Choroid plexus epithelial cell (primary cell): ENCODE measurements around the gene PRPF6.
A peak's percentile ranks its signal among the peaks of the same experiment; 100 is the strongest.

Source experiments
- DNase-seq: peaks from one replicate; pipeline ENCODE4 v3.0.0-alpha.2; 2010; ENCODE audit warnings: low read depth
- H3K4me3 ChIP-seq: 2 replicates; pipeline ENCODE4 v1.5.1; 2011; ENCODE audit warnings: low read depth, mild to moderate bottlenecking, control low read depth, low read length, moderate library complexity
- CTCF ChIP-seq: conservative IDR thresholded peaks from 2 replicates; pipeline ENCODE4 v1.5.1; 2011; ENCODE audit warnings: low read depth, mild to moderate bottlenecking, control low read depth, inconsistent platforms, low read length, moderate library complexity

The PRPF6 gene

GRCh38 chr20:64068386-64069208, 87.7 kb downstream of the PRPF6 start:
- DNase-seq: no peak
- H3K4me3 ChIP-seq: no peak overlapping the region
- TF ChIP-seq CTCF: no peak

- no peak for DNase-seq
- H3K4me3 ChIP-seq: no peak overlapping the region
- TF ChIP-seq CTCF: no peak
These were observed 88.3 kb downstream of the PRPF6 start for GRCh38 chr20:64069209-64069613.

DNA sequence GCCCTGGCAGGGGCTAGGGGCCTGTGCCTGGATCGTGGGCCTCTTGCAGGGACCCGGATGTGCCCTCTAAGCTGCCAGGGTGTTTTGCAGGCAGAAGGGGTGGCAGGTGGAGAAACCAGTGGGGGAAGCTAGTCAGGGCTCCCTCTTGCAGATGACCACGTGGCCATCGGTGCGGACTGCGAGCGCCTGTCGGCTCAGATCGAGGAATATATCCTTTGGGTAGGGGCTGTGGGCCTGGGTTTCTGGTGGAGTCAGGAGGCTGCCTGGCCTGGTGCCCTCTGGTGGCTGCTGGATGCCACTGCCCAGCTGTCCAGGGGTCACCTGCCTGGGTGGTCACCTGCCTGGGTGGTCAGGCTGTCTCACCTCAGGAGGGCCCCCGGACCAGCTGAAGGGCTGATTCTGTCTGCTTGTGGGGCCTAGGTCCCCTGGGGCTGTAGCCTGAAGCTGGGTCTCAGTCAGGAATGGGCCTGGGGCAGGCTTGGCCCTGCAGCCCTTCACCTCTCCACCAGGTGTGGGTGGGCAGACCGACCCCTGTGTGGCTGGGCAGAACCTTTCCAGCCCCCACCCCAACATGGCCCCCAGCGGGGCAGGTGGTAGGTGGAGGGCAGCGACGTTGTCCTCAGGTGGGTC, 88.8 kb downstream of the PRPF6 start:
- no peak overlapping the region for H3K4me3 ChIP-seq
- peak; percentile 35 for DNase-seq
- peak; percentile 73 for TF ChIP-seq CTCF

DNA sequence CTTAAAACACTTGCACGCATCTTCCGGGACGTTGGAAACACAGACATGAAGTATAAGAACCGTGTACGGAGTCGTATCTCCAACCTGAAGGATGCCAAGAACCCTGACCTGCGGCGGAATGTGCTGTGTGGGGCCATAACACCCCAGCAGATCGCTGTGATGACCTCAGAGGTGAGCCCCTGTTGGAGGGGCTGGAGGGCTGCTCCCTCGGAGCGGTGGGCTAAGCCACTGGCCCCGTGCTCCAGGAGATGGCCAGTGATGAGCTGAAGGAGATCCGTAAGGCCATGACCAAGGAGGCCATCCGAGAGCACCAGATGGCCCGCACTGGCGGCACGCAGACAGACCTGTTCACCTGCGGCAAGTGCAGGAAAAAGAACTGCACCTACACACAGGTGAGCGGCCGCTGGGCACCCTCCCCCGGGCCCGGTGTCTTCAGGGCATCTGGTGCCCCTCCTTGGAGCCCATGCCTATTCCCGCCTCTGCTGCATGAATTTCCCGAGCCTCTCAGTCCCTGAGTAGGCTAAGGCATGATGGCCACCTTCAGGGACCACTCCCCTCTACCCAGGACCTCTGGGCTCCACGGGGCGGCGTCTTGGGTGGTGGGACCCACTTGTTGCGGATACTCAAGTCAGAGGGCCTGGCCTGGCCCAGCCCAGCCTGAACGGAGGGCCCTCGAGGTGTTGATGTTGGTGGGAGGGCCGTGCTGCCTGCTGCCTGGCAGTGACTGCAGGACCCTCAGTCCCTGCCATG, 89.5 kb downstream of the PRPF6 start:
- TF ChIP-seq CTCF: no peak
- DNase-seq: no peak

GRCh38 chr20:64071341-64072332, 90.7 kb downstream of the PRPF6 start:
- DNase-seq: no peak
- TF ChIP-seq CTCF: no peak
- no peak overlapping the region for H3K4me3 ChIP-seq

More for the DNA sequence above, 89.5 kb downstream of the PRPF6 start:
- no peak overlapping the region for H3K4me3 ChIP-seq

DNA sequence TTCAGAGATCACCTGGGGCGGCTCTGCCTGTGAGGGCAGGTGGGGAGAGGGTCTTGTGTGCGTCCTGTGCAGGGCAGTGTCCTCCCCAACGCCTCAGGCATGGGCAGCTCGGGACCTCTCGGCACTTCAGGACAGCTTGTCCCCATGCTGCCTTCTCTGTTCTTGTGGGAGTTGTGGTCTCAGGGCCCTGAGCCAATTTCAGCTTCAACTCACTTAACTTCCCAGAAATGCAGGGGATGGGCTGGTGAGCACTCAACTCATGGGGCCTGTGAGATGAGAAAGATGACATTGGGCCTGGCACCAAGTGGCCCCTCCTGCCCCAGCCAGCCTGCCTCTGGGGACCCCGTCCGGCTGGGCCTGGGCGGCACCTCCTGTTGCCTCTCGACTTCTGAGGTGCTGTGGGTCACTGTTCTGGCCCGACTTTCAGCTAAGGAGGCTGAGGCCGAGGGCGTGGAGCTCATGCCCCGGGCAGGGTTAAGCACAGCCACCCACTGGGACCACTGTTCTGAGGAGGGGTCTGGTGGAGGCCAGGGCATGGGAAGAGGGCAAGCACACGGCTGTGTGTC, 91.6 kb downstream of the PRPF6 start:
- no peak for TF ChIP-seq CTCF
- no peak overlapping the region for H3K4me3 ChIP-seq
- no peak for DNase-seq
